Testis (tissue), 3 donors: ENCODE measurements around the gene PPARGC1A. TPM values are rescaled to one million over a fixed set of nuclear protein-coding genes. Genes with fewer than 3 reads are reported as not detected.

Experiments used
- DNase-seq: peaks from one replicate; pipeline ENCODE4 v3.0.0-alpha.2; 2019
- H3K27ac ChIP-seq, 2 donors: fragments of 200-600 bp; sonication (generic); one replicate each; pipeline ENCODE4 v1.5.1; 2019
- H3K27me3 ChIP-seq: fragments of 200-600 bp; sonication (generic); one replicate; pipeline ENCODE4 v1.5.1; 2019
- H3K36me3 ChIP-seq: fragments of 200-600 bp; sonication (generic); one replicate; pipeline ENCODE4 v1.5.1; 2017; ENCODE audit warnings: low read depth; ENCODE audit errors: missing control alignments
- H3K4me1 ChIP-seq: fragments of 200-600 bp; sonication (generic); one replicate; pipeline ENCODE4 v1.5.1; 2019
- H3K4me3 ChIP-seq, 2 donors: fragments of 200-600 bp; sonication (generic); one replicate each; pipeline ENCODE4 v1.5.1; 2017 to 2019
- H3K9me3 ChIP-seq: fragments of 200-600 bp; sonication (generic); one replicate; pipeline ENCODE4 v1.5.1; 2017
- POLR2A ChIP-seq: fragments of 450-650 bp; IDR thresholded peaks from one replicate; pipeline ENCODE4 v1.6.1; 2017; ENCODE audit warnings: antibody characterized with exemption, mild to moderate bottlenecking, moderate library complexity
- WGBS, 2 donors: methylation state at CpG; one replicate each; pipeline ENCODE4 v1.1.5; 2018; 5-methylcytosine and 5-hydroxymethylcytosine counted together
- intact Hi-C: fragments of 100-400 bp; cut with DNase I; formaldehyde crosslinking; loops from one replicate; pipeline ENCODE4 v1.15.1; 2023; ENCODE audit warnings: low total_unique reads
- polyA plus RNA-seq: library from polyadenylated mRNA; stranded (reverse); fragments of 350-450 nt; fragmentation: Illumina TruSeq; extraction: RNeasy Lipid Tissue Mini Kit (QIAGEN cat#74804); gene quantifications from one replicate; pipeline ENCODE4 v1.2.3, GENCODE V29; 2014; ENCODE audit warnings: low read depth, low replicate concordance; ENCODE audit not compliant: insufficient read depth
- total RNA-seq, 2 donors: library from RNA; depleted of rRNA; stranded (reverse); fragments of >200 nt; gene quantifications; one replicate each; pipeline ENCODE4 v1.2.3, GENCODE V29; 2016
- TF ChIP-seq, protein P1 (sequence below), 3 experiments: fragments of 450-650 bp in 2 of 3; fragments of 200-600 bp in 1 of 3; sonication (generic) in 1 of 3; IDR thresholded peaks; one replicate each; pipeline ENCODE4 v1.5.1; 2016 to 2019; ENCODE audit warnings: antibody characterized with exemption in 3 of 3, mild to moderate bottlenecking in 2 of 3, moderate library complexity in 1 of 3

Gene PPARGC1A
- total and polyA plus RNA-seq, 3 donors from 2014 or later: 15.4 to 33.4 (median 33.0) TPM

DNA sequence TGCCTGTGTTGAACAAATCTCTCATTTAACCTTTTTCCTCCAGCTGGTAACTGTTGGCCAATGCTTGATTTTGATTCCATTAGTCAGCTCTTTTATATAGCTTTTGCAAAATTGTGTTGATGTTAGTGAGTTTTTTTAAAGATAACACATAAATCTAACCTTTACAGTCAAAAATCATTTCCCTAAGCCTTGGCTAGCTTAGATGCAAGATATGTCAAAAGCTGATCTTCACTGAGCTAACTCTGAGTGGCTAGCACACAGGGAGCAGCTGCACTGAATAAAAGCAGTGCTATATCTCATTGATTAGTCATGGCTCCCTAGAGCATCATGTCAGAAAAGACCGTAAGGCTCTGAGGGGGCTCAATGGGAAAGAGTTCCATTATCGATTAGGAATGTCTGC lies 78.7 kb downstream of the PPARGC1A start:
- no peaks in the 10 kb centered on the region for H3K36me3 ChIP-seq
- no peak for DNase-seq
- H3K27ac ChIP-seq: no peak overlapping the region

DNA sequence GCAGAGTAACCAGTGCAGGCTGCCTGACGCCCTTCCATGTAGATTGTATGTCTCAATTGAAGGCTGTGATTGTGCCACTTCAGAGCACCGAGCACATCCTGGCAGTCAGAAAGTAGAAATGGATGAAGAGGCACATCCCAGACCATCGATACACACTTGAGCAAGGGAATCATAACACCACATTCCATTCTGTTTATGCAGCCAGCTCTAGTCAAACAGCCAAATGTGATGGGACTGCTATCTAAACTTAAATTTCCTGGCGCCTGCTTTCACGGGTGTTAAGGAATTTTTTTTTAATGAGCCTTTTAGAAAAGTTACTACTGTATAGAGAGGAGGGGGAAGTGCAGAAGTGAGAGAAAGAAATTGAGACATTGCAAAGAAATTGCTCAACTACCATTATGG lies 84.4 kb downstream of the PPARGC1A start:
- DNase-seq: no peak
- H3K9me3 ChIP-seq: no peaks in the 10 kb centered on the region
- no peak overlapping the region for H3K27ac ChIP-seq
- H3K27me3 ChIP-seq: no peaks in the 10 kb centered on the region
- H3K36me3 ChIP-seq: no peaks in the 10 kb centered on the region
- intact Hi-C loops: no loop called here
- WGBS, 2 donors: 85 to 86% methylated on average over 5 of the region's 5 CpGs
- TF ChIP-seq, protein P1, sequence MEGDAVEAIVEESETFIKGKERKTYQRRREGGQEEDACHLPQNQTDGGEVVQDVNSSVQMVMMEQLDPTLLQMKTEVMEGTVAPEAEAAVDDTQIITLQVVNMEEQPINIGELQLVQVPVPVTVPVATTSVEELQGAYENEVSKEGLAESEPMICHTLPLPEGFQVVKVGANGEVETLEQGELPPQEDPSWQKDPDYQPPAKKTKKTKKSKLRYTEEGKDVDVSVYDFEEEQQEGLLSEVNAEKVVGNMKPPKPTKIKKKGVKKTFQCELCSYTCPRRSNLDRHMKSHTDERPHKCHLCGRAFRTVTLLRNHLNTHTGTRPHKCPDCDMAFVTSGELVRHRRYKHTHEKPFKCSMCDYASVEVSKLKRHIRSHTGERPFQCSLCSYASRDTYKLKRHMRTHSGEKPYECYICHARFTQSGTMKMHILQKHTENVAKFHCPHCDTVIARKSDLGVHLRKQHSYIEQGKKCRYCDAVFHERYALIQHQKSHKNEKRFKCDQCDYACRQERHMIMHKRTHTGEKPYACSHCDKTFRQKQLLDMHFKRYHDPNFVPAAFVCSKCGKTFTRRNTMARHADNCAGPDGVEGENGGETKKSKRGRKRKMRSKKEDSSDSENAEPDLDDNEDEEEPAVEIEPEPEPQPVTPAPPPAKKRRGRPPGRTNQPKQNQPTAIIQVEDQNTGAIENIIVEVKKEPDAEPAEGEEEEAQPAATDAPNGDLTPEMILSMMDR (IDR thresholded peaks at IDR 0.05): no peak
- TF ChIP-seq POLR2A: no peak
- H3K4me3 ChIP-seq: no peak overlapping the region
- no peaks in the 10 kb centered on the region for H3K4me1 ChIP-seq

More for the DNA sequence above, 78.7 kb downstream of the PPARGC1A start:
- H3K27me3 ChIP-seq: no peaks in the 10 kb centered on the region
- intact Hi-C loops: no loop called here
- no peaks in the 10 kb centered on the region for H3K4me1 ChIP-seq
- H3K4me3 ChIP-seq: no peak overlapping the region
- TF ChIP-seq, protein P1 (IDR thresholded peaks at IDR 0.05): no peak
- TF ChIP-seq POLR2A: no peak
- 93 to 100% methylated on average over 2 of the region's 2 CpGs for WGBS, 2 donors
- H3K9me3 ChIP-seq: no peaks in the 10 kb centered on the region

DNA sequence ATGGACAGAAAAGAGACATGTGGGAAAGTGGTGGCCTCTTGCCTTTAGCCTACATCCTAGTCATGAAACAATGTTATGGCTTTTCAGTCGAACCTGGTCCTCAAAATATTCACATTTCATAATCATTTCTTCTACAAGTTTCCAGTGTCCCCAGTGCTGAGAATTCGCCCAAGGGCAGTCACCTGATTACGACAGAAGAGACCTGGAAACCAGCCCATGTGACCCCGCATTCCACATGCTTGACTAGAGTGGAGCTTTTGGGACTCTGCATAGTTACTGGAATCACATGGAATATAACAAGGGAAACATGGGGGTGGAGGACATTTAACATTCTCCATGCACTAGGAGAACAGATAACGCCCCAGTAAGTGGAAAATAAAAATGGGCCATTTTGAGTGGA lies 100.1 kb downstream of the PPARGC1A start:
- 39 to 58% methylated on average over 5 of the region's 5 CpGs for WGBS, 2 donors
- Histone ChIP-seq H3K36me3 (no peaks in the 10 kb centered on the region), H3K4me3 (no peak overlapping the region), H3K27ac (no peak overlapping the region), H3K27me3 (no peaks in the 10 kb centered on the region), H3K4me1 (no peaks in the 10 kb centered on the region), H3K9me3 (no peaks in the 10 kb centered on the region)
- DNase-seq: no peak
- intact Hi-C loops: no loop called here
- TF ChIP-seq, protein P1 (IDR thresholded peaks at IDR 0.05): no peak
- no peak for TF ChIP-seq POLR2A

DNA sequence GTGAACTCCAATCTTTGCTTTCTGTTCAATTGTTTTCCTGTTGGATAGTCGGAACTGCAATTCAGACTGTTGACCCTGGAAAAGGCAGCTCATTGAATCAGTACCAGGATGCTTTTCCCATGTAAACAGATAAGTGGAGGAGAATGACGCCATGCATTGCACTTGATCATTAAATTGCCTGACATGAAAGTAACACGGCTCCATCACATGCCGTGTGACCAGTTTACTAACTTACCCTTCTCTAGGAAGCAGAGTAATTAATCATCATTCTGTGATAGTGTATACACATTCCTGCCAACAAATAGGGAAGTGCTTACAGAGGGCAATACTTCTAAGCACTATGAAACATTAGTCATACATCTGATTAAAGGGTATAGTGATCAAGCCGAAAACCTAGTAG lies 101.4 kb downstream of the PPARGC1A start:
- Histone ChIP-seq H3K4me1 (no peaks in the 10 kb centered on the region), H3K9me3 (no peaks in the 10 kb centered on the region), H3K27me3 (no peaks in the 10 kb centered on the region), H3K27ac (no peak overlapping the region), H3K36me3 (no peaks in the 10 kb centered on the region), H3K4me3 (no peak overlapping the region)
- TF ChIP-seq, protein P1 (IDR thresholded peaks at IDR 0.05): no peak
- no peak for TF ChIP-seq POLR2A
- DNase-seq: no peak
- 60 to 64% methylated on average over 5 of the region's 5 CpGs for WGBS, 2 donors
- intact Hi-C loops: no loop called here

DNA sequence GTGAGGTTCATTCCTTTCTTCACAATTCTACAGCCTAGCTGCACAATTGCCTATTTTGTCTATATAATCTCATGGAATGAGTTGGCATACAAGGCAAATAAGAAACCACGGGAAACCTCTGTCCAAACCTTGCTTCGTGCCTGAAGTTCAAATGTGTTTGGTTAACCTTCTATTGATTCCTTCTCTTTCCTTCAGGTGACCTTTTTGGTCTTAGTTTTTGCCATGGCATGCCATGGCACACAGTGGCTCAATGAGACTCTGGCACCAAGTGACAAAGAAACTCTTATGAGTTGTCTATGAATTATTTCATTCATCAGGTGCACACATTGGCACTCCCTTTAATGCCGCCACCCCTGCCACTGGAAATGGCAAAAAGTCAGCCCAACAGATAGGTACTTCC lies 101.8 kb downstream of the PPARGC1A start:
- H3K36me3 ChIP-seq: no peaks in the 10 kb centered on the region
- no peak overlapping the region for H3K27ac ChIP-seq
- WGBS, 2 donors: 75 to 79% methylated on average over 3 of the region's 3 CpGs
- intact Hi-C loops: no loop called here
- TF ChIP-seq, protein P1 (IDR thresholded peaks at IDR 0.05): no peak
- TF ChIP-seq POLR2A: no peak
- no peak overlapping the region for H3K4me3 ChIP-seq
- H3K27me3 ChIP-seq: no peaks in the 10 kb centered on the region
- no peaks in the 10 kb centered on the region for H3K4me1 ChIP-seq
- DNase-seq: no peak
- H3K9me3 ChIP-seq: no peaks in the 10 kb centered on the region
